SKM-1 treated with dmso at 0.1 percent for 144 hours (cell line): ENCODE results near the gene CCDC106.

Experiments used
- DNase-seq: peaks from one replicate; lab custom pipeline; 2025; ENCODE audit not compliant: unreplicated experiment; lab: John Stamatoyannopoulos, UW

Gene CCDC106

DNA sequence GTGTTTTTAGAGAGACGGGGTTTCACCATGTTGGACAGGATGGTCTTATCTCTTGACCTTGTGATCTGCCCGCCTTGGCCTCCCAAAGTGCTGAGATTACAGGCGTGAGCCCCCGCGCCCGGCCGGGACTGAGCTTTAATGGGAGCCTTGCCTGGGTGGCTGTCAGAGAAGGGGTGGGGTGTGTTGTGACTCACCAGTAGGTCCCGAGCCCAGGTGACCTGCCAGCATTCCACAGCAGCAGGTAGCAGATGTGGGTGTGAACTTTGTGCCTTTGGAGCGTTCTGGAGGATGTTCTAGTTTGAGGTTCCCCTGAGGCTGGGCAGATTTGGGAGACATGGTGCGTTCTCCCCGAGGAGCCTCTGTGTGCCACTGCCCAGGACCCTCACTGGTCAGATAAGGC lies 19.9 kb downstream of the CCDC106 start:
- DNase-seq: no peak

DNA sequence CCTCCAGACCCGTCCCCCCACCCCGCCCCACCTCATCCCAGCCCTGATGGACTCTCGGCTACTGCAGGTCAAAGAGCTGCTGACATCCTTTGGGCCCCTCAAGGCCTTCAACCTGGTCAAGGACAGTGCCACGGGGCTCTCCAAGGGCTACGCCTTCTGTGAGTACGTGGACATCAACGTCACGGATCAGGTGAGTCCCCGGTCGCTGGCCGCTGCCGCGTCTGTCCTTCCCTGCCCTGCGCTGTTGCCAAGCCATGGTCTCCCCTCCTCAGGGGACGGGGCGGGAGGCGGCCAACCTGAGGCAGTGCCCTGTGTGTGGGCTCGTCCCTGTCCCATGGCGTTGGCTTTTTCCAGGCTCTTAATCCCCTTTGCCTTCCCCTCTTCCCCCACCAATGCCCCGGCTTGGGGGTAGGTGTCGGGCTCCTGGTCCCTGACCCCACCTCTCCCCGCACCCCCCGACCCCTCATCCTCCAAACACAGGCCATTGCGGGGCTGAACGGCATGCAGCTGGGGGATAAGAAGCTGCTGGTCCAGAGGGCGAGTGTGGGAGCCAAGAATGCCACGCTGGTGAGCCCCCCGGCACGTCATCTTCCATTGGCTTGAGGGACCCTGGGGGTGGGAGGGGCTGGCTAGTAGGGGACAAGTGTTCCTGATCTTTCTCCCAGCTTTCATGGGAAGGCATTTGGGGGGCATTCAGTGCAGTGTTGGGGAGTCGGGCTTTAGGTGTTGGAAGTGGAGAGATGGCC lies 20.8 kb downstream of the CCDC106 start:
- DNase-seq: no peak

DNA sequence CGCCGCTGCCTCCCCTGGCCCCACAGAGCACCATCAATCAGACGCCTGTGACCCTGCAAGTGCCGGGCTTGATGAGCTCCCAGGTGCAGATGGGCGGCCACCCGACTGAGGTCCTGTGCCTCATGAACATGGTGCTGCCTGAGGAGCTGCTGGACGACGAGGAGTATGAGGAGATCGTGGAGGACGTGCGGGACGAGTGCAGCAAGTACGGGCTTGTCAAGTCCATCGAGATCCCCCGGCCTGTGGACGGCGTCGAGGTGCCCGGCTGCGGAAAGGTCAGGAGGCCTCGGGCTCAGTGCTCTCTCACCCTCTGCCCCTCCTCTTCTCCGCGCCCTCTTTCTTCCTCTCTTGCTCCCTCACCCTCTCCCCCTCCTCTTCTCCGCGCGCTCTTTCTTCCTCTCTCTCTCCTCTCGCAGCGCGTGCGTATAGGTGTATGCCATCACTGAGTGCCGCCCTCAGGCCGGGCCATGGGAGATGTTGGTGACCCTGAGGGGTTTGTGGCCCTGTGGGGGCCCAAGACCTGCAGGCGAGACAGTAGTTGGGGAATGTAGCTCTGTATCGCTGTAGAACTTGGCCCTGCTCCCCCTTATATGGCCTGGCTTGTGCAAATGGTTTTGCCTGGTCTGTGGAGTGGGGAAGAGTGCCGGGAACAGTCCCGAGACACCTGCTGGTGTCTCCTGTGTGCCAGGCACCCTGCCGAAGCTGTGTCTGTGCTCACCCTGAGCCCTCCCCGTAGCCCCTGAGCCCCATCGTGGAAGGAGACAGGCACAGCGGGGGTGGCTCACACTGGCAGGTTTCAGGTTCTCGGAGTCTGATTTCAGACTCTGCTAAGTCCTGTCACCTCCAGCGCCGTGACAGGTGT lies 21.6 kb downstream of the CCDC106 start:
- DNase-seq: no peak

DNA sequence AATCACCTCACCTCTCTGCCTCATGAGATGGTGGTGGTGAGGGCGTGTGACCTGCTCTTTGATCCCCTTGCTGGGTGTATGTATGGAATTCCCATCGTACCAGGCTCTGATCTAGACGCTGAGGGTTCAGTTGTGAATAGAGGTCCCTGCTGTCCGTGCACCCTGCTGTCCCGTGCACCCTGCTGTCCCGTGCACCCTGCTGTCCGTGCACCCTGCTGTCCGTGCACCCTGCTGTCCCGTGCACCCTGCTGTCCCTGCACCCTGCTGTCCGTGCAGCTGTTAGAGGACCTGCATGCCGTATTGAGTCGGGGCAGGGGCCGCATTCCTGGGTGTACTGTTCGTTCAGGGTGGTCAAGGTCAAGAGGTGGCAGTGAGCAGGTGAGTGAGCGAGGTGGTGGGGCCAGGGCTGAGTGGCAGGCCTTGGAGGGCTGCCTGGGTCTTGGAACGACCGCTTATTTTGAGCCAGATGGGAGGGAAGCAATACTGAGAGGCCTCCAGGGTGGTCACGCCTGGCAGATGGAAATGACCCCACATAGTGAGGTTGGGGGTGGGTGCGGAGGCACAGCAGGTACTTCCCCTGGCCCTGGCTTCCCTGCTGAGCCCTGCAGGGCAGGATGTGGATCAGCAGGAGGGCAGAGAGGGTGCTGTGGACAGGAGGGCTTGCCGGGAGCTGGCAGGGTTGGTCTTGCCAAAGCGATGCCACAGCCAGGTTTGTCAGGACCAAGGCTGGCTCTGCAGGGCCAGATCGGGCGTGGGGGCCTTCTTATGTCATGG lies 22.5 kb downstream of the CCDC106 start:
- DNase-seq: no peak

DNA sequence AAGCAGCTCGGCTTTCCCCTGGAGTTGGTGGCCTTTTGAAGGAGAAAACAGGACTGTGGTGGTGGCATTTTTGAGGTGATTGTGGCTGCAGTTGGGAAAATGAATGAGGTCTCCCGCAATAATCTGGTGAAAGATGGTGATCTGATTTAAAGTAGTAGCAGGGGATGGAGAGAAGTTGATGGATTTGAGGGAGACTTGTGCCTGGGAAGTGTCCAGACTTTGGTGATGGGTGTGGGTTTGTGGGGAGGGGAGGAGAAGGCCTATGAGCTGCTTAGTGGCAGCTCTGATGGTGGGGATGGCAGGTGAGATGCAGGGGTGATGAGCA lies 23.0 kb downstream of the CCDC106 start:
- no peak for DNase-seq

DNA sequence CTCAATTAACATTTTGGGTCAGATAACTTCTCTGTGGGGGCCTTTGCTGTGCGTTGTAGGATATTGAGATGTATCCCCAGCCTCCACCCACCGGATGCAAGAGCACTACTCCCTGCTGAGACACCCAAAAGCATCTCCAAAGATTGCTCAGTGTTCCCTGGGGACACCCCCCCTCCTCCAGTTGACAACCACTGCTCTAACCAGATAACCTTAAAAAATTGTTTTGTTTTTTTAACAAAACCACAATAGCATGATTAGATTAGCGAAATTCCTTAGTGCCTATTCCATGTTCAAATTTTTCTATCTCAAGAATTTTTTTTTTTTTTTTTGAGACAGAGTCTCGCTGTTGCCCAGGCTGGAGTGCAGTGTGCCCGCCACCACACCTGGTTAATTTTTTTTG lies 24.4 kb downstream of the CCDC106 start:
- DNase-seq: no peak

DNA sequence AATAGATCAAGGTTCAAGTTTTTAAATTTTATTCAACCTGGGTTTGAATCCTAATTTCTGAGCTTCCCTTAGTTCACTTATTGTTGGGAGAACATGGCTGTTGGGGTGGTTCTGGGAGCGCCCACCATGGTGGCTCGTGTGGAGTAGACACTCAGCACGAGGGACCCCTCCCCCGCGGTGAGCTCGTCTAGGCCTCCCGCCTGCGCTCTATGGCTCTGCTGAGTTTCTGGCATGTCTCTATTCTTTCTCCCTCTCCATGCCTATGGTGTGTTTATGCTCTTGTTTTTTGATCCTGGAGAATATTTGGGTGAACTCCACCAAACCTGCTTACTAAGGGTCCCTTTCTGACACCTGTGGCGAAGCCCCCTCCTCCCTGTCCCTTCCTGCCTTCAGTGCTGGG lies 25.5 kb downstream of the CCDC106 start:
- no peak for DNase-seq

DNA sequence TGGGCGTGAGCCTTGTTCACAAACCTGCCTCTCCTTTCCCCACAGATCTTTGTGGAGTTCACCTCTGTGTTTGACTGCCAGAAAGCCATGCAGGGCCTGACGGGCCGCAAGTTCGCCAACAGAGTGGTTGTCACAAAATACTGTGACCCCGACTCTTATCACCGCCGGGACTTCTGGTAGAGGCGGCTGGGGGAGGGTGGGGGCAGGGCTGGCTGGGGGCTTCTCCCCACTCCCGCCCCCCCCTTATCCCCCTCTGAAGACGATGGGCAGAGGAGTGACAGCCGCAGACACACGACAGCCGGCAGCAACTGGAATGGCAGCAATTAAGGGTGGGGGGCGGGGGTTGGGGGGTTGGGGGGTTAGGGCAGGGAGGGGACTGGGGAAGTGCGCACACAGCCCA lies 25.9 kb downstream of the CCDC106 start:
- no peak for DNase-seq

DNA sequence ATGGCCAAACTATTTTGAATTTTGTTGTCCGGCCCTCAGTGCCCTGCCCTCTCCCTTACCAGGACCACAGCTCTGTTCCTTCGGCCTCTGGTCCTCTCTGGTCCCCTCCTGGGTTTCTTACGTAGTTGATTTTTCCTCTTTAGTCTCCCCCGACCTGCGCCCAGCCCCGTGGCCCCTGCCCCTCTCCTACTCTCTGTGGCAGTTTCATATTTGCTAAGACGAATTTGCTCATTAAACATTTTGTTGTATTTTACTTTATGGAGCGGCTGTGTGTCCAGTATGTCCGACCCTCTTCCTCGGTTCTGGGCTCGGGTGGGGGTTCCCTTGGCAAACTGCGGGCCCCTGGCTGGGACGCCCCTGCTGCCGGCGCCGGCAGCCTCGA lies 26.4 kb downstream of the CCDC106 start:
- DNase-seq: no peak

DNA sequence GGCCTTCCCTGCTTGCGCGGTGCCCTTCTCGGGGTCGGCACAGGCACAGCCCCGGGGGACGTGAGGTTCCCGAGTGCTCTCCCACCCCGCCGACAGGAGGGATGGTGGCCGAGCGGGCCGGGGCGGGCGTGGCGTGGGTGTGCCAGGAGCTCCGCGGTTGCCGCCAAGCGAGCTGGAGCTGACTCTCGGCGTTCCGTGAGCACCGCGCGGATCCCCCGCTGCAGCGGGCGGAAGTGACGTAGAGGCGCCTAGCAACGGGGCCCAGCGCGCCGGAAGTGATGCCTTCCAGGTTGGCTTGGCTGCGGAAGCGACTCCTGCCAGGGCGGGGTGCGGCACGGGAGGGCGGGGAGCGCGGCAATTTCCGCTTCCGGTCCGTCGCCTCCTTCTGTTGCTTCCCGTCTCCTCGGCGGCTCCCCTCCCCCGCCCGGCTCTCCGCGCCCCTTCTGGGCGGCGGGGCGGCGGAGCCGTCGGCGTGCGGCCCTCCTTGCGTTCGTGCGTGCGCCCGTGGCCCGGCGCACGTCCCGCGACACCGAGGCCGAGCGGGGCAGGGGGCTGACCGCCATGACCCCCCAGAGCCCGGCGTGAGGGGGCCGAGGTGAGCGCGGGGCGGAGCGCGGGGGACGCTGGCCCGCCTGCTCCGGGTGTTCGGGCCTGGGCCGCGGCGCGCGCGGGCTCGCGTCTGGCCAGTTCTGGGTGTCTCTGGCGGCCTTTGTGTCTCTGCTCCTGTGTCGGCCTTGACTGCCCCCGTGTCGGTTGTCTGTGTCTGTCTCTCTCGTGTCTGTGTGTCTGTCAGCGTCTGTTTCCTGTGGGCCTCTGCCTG lies 27.0 kb downstream of the CCDC106 start, which contains the start of gene EPN1:
TSS of gene EPN1 (plus strand) at position 386 of the 820 bp plus-strand sequence. CDS start 3,402 bp downstream, outside the sequence.
- DNase-seq: peak; percentile 65

DNA sequence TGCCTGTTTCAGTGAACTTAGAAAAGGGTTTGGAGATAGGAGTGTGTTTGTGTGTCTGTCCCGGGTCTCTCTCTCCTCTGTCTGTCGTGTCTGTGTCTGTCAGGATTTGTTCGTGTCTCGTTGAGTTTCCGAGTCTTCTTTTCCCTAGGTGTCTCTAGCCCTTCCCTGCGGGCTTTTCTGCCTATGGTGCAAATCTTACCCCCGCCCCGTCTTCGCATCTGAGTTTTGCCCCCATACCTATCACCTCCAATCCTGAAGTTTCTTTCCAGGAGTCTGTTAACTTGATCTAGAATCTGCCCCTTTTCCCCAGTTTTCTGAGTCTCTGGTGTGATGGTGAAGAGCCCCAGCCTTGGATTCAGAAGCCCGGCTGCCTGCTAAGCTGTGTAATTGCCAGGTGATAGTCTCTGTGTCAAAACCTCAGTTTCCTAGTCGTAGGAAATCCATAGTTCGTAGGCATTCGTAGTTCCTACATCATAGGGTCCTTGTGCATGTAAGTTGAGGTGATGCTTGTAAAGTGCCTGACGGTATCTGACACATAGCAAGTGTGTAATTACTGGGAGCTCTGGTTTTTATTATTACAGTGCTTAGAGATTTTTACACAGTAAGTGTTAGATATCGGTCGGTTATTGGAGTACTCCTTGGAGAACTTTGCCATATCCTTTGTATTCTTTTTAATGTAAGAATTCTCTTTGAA lies 27.8 kb downstream of the CCDC106 start:
- no peak for DNase-seq

DNA sequence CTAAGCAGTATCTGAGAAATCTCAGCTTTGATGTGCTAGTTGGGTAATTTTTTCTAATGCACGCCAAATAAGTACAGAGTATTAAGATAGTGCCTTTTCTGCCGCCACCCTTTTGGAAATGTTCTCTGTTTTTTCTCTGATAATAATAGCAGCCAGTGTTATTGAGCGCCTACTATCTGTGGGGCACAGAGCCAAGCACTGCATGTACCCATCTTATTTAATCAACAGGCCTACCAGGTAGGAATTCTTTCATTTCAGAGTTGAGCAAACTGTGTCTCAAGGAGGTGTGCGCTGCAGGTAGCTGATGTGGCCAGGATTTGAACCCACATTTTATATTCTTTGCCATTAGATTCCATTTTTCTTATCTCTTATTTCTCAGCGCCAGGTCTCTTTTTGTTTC lies 28.4 kb downstream of the CCDC106 start:
- DNase-seq: no peak

DNA sequence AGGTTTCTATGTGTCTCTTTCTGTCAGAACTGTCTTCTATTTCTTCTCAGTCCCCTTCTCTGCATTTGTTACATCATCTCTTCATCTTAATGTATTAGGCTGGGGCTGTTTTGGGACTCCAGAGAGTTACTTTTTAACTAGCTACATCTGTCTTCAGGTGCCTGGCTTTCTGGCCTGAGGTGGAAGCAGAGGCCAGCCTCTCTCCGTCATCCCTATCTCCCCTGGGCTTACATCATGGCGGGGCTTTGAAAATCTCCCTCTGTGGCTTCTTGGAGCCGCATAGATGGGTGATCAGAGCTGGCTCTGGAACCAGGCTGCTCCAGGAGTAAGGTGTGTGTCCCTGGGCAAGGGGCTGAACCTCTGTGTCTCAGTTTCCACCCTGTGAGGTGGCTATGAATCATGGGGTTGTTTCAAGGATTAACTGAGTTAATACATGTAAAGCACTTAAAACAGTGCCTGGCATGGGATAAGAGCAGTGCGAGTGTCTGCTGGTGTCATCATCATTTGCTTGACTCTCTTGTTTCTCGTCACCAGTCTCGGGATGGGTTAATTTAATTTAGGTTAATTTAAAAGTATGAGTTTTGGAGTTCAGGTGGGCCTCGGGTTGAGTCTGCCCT lies 29.0 kb downstream of the CCDC106 start:
- DNase-seq: no peak

DNA sequence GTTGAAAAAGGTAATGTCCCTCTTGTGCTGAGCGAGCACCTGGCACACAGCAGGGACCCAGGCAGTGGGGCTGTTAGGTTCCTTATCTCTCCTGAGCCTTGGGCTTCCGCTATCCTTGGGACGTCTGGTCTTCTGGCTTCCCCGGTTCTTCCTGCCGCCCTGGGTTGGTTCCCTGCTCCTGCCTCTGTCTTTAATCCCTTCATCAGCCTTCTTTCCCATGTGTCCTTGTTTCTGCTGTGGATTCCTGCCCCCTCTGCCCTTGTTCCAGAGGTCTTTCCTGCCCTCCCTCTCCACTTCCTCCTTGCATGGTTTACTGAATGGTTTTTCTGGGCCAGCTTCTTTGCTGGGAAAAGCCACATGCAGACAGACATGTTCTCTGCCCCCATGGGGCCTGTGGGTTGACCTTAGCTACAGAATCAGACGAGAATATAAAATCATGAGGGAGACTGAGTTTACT lies 29.6 kb downstream of the CCDC106 start:
- no peak for DNase-seq

DNA sequence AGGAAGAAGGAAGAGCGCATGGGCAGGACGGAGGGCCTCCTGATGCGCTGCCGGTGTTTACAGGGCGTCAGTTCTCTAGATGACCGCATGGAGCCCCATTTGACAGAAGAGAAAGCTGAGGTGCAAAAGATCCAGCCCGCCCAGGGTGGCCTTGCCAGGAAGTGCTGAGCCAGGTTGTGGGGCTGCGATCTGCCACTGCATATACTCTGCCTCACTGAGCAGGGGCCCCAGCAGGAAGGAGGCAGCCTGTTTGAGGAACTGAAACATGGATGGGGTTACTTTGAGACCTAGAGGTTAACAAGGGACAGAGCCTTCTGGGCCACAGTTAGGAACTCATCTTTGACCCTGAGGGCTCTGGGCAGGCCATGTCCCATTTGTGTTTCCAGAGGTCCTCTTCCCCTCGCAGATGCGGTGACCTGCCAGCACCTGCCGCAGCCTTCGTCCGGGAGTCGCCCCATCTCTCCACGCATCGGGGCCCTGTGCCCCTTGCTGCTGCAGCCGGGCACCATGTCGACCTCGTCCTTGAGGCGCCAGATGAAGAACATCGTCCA lies 30.2 kb downstream of the CCDC106 start:
- DNase-seq: peak; percentile 73

DNA sequence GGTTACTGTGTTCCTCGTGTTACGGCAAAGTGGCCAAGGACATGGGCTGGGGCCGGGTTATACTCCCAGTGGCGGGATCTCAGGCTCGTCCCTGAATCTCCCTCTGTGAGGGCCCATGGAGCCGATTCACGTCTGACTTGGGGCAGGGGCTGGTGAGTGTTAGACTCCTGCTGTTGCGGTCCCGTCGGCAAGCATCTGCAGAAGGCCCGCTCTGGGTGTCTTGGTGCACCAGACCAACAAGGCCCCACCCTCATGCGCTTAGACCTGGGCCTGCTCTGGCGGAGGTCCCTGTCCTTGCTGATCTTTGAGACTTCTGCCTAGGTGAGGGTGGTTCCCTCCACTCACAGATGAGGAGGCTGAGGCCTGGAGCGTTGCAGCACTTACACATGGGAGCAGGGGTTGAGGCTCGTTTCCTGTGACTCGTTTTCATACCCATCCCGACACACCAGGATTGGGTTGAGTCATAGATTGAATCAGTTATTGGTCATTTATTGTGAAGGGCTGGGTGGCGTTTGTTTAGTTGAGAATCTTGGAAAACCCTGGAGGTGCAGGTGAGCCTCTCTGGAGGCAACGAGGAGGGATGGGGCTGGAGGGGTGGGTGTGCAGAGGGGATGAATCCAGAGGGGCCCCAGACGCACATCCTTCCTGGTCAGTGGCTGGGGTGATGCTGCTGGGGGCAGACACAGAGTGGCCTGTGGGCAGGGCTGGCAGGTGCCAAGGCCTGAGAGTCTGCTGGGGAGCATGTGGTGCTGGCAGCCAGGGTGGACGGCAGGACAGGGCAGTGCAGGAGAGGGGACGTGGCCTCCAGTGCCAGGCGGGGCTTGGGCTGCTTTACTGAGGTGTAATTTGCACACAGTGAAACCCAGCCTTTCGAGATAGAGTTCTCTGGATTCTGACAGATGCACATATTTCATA lies 31.6 kb downstream of the CCDC106 start:
- DNase-seq: no peak

DNA sequence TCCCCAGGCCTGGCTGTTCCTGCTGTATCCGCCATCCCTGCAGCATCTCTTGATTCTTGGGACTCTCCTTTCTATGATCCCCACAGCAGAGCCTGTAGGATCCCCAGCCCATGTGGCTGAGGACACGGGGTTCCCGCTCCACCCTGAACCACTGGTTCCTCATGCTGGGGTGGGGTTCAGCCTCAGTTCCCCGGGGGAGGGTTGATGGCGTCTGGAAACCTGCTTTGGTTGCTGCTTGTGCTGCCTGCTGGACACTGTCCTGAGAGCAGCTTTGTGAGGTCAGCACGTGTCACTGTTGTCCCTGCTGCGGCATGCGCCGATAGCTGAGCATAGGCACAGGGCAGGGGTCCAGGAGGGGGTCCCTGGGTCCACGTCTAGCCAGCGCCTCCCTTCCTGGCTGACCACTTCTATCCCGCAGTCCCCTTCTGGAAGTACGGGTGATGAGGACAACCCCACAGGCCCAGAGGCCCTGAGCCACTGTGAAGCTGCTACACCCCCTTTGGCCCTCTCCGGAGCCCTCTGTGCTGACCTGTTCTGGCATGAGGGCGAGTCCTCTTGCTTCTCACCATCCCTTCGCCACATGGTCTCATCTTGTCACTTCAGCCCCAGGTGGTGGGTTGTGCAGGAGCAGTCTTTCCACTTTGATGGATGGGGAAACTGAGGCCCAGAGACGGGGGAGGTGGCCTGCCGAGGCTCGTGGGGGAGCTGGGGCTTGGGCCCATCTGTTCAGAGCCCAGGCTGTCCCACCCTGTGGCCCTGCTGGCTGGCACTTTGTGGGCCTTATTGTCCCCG lies 32.5 kb downstream of the CCDC106 start:
- DNase-seq: no peak
